Subcutaneous adipose tissue (tissue), 4 donors: ENCODE measurements around the gene EPHA3. TPM values are rescaled to one million over a fixed set of nuclear protein-coding genes. Genes with fewer than 3 reads are reported as not detected.

Source experiments
- total RNA-seq, 4 donors: library from RNA; depleted of rRNA; stranded (reverse); fragments of >200 nt; gene quantifications; one replicate each; pipeline ENCODE4 v1.1.0, GENCODE V29; 2016
- TF ChIP-seq, protein P1 (sequence below): fragments of 450-650 bp; IDR thresholded peaks from one replicate; pipeline ENCODE4 v1.5.1; 2016; ENCODE audit warnings: low read depth, mild to moderate bottlenecking, control low read depth, antibody characterized with exemption, moderate library complexity

Gene EPHA3
- total RNA-seq, 4 donors from 2014 or later = 5.6 to 7.2 (median 6.1) TPM

DNA sequence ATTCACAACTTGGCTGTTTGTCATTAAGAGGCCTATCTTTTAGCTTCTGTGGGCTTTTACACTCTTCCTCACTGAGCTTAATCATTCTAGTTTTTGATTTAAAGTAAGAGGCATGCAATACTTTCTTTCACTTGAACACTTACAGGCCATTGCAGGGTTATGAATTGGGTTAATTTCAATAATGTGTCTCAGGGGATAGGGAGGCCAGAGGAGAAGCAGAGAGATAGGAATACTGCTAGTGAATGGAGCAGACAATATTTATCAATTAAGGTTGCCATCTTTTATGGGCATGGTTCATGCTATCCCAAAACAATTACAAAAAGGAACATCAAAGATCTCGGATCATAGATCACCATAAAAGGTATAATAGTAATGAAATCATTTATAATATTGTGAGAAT is 189.8 kb downstream of the EPHA3 start:
- TF ChIP-seq, protein P1, sequence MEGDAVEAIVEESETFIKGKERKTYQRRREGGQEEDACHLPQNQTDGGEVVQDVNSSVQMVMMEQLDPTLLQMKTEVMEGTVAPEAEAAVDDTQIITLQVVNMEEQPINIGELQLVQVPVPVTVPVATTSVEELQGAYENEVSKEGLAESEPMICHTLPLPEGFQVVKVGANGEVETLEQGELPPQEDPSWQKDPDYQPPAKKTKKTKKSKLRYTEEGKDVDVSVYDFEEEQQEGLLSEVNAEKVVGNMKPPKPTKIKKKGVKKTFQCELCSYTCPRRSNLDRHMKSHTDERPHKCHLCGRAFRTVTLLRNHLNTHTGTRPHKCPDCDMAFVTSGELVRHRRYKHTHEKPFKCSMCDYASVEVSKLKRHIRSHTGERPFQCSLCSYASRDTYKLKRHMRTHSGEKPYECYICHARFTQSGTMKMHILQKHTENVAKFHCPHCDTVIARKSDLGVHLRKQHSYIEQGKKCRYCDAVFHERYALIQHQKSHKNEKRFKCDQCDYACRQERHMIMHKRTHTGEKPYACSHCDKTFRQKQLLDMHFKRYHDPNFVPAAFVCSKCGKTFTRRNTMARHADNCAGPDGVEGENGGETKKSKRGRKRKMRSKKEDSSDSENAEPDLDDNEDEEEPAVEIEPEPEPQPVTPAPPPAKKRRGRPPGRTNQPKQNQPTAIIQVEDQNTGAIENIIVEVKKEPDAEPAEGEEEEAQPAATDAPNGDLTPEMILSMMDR = no peak

DNA sequence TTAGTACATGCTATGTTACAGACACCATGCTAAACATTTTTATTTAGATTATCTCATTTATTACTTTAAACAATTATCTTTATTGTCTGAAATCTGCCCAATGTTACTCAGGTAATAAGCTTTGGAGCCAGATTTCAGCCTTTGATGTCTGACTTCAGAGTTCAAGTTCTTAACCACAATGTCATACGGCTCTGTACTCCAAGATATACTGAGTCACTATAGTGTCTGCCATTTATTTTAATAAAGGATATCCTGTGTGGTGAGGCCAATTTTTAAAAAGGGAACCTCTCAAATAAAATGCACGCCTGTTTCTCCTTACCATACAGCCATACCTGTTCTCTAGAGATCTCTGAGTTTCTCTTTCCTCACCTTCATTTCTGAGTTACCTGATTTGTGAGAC is 193.1 kb downstream of the EPHA3 start:
- TF ChIP-seq, protein P1 = no peak

GRCh38 chr3:89300981-89301380 is 193.6 kb downstream of the EPHA3 start:
- TF ChIP-seq, protein P1 = no peak

GRCh38 chr3:89303701-89304100 is 196.3 kb downstream of the EPHA3 start:
- TF ChIP-seq, protein P1 = no peak

DNA sequence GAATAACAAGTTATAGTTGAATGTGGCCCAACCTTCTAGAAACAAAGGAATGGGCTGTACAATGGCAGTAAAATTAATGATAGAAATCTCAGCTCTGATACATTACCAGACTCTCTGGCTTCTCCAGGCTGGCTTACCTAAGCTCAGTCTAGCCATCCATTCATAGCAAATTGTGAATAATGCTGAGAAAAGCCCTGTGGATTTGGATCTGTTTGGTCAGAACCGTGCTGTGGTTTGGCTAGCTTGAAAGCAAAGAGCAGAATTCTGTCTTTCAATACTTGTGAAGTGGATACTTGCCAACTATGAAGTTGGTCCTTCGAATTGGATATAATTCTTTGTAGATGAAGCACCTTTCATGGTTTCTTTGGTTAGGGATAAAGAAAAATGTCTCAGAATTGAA is 199.1 kb downstream of the EPHA3 start:
- TF ChIP-seq, protein P1 = no peak

DNA sequence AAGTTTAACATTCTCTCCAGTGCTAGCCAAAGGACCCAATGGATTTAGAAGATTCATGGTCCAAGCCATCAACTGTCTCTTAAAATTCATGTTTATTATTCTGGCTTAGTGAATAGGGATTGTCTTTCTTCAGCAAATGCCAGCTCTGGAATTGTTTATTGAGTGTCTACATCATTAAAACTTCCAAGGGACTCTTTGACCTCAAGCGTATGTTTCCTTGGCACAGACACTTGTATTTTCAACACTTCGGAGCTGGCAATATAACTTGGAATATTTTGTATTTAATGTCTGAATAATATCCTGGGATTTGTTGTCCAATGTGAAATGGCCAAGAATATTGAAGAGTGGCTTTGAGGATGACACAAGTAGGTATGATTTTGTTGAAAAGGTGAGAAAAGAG is 204.2 kb downstream of the EPHA3 start:
- TF ChIP-seq, protein P1 = no peak

DNA sequence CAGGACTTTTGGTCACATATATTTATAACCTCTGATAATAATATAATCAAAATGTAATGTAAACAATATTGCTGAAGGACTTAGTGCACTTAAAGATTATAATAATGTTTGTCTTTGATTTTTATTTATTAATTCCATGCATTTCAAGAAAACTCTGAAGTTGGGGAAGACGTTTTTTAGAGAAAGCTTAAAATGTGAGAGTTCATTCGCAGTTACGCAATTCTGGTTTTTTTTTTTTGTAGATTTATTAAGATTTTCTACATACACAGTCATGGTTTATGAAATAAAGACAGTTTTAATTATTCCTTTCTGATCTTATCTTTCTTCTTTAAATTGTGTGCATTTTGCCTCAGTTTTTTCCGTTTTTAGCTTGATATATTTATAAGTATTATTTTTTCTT is 204.7 kb downstream of the EPHA3 start:
- TF ChIP-seq, protein P1 = no peak
